HG03378 (cell line): ENCODE results near the gene NT5C3B.
"Not testable (repeated sequence)": the region's sequence is repeated elsewhere in the genome, so short reads cannot be mapped to it uniquely, and the experiment has no call there.

Experiments used
- ATAC-seq: cut with Tn5 transposase; IDR thresholded peaks from one replicate; pipeline ENCODE4 v1.9.1; 2021; ENCODE audit warnings: mild to moderate bottlenecking, moderate library complexity; ENCODE audit not compliant: unreplicated experiment

The NT5C3B gene

GRCh38 chr17:41835800-41836549, at the start of gene NT5C3B:
Gene NT5C3B (minus strand): TSS chr17:41836232. CDS start chr17:41836193, 39 bp downstream.
- no peak for ATAC-seq

- ATAC-seq, result no peak
These were observed 49.7 kb upstream of the NT5C3B start for GRCh38 chr17:41885733-41886132.

GRCh38 chr17:41882756-41883155, 46.7 kb upstream of the NT5C3B start:
- no peak for ATAC-seq

DNA sequence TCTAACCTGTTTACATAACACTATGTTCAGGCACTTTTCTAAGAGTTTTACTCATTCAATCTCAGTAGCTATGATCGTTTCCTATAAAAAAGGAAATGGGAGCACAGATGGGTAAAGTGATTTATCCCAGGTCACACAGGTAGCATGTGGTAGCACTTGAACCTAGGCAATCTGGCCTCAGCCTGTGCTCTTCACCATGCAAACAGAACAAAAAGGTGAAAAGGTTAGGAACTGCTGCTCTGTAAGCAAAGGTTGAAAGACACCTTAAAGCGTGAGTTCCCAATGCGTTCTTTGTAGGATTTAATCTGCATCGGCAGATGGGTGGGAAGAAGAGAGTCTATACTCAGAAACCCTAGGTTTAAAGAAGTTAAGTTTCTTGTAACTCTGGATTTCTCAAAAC, 44.1 kb upstream of the NT5C3B start:
- no peak for ATAC-seq

DNA sequence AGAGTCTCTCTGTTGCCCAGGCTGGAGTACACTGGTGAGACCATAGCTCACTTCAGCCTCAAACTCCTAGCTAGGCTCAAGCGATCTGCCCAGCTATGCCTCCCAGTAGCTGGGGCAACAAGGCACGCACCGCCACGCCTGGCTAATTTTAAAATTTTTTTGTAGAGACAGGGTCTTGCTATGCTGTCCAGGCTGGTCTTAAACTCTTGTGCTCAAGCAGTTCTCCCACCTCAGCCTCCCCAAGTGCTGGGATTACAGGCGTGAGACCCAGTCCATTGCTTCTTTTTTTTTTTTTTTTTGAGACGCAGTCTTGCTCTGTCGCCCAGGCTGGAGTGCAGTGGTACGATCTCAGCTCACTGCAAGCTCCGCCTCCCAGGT, 38.2 kb upstream of the NT5C3B start:
- not testable (repeated sequence) for ATAC-seq

DNA sequence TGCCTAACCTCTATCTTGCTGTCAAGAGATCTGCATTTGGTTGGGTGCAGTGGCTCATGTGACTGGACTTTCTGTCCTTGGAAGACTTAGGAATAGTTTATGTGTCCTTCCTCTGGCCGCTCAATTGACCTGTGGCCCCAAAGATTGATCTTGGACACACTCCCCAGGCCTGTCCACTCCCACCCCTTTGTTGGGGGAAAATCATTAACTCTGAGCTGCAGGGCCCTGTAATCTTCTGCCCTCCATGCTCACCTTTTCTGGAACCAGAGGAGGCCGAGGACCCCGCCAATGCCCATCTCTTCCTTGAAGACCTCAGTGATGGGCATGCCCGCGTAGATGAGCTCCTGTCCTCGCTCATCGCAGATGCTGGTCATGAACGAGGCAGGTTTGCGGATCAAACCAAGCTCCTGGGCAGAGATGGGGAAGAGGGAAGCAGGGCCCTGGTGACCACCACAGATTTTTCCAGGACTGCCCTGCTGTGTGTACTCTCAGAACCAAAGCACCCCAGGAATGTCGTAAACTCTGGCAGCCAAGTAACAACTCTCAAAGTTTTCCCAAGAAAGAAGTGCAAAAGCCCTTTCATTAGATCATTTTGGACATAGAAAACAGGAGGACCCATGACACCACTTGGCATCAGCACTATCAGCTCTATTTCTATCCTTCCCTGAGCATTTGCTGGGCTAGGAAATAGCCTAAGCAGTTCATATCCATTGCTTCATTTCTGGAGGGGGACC, 37.7 kb upstream of the NT5C3B start:
- no peak for ATAC-seq

DNA sequence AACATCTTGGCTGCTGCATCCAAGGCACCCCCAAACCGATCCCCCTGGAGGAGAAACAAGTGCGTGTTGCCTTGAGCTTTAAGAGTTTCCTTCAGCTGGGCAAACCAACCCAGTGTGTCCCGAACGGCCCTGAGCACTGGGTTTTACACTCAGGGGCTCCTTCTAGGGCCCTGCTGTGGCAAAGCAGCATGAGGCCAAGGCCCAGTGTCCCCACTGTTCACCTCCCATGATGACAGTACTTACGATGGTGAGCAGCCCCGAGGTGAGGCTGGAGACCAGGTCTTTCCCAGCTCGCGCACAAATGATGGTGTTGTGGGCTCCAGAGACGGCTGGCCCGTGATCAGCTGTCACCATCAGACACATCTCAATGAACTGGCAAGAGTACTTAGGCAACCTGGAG, 35.8 kb upstream of the NT5C3B start:
- ATAC-seq, result no peak

GRCh38 chr17:41870627-41871026, 34.6 kb upstream of the NT5C3B start:
- ATAC-seq, result no peak

DNA sequence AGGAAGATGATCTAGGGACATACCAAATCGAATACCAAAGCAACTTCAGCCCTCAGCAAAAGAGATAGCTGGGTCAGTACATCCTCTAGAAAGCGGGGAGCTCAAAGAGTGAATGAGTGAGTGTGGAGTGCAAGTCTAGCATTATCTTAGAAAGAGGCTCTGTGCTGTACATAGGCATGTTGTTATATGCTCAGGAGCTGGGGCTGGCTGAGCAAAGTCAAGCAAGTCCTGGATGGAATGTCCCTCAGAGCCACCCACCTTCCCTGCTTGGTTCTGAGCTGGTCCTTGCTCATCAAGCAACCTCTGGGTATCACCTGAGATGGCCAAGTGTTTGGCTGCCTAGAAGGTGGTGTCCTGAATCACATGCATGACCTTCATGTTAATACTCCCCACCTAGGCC, 34.1 kb upstream of the NT5C3B start:
- ATAC-seq, result no peak

DNA sequence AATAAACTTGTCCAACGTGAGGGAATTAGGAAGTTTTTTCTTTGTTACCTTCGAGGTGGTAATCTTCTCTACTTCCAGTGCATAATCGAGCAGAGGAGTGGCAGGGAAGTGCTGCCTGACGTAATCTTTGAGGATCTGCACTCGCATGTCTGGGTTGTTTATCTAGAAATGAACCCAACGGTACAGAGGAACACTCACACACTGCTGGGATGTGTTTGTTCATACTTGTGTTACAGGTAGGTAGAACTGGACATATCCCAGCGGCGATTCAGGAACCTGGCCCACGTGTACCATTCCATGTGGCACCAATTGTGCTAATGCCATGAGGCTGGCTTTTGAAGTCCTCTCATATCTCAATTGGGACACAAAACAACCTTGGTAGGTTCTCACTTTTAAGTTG, 33.4 kb upstream of the NT5C3B start:
- no peak for ATAC-seq

GRCh38 chr17:41868568-41868967, 32.5 kb upstream of the NT5C3B start:
- no peak for ATAC-seq

GRCh38 chr17:41865596-41865893, 29.5 kb upstream of the NT5C3B start:
- no peak for ATAC-seq

DNA sequence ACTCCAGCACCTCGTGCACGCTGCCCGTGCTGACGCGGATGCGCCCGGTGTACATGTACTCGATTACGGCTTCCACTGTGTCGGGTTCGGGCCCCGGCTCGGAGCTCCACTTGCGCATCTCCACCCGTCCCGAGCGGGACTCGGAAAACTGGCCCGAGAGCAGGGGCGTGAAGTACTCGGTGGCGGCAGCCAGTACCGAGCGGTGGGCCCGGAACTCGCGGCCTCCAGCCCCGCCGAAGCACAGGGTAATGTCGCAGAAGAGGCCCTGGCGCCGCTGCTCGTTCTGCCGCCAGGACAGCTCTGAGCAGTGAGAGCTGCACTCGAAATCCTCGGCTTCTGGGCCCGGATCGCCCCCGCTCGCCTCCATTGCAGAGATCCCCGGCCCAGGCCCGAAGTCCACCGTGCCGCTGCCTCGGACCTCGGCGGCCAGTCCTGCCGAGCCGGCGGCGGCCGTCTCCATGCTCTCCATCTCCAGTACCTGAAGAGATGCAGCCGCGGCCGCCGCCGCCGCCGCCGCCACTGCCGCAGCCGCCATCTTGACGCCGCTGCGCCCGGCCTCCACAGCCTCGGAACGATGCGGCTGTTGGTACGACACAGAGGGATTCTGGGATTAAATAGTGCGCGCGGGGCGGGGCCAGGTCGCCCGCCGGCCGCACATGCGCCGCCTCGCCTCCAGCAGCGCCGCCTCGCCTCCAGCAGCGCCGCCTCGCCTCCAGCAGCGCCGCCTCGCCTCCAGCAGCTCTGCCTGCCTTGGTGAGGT, 29.0 kb upstream of the NT5C3B start, which contains the start of gene KLHL11:
KLHL11 (minus strand) TSS at position 588 of the 760 bp plus-strand sequence; CDS start at position 535, 53 bp downstream.
- ATAC-seq, result peak; percentile 72

- ATAC-seq, result no peak
These were observed 28.4 kb upstream of the NT5C3B start for GRCh38 chr17:41864498-41864835.

GRCh38 chr17:41863074-41863848, 27.2 kb upstream of the NT5C3B start:
- no peak for ATAC-seq

DNA sequence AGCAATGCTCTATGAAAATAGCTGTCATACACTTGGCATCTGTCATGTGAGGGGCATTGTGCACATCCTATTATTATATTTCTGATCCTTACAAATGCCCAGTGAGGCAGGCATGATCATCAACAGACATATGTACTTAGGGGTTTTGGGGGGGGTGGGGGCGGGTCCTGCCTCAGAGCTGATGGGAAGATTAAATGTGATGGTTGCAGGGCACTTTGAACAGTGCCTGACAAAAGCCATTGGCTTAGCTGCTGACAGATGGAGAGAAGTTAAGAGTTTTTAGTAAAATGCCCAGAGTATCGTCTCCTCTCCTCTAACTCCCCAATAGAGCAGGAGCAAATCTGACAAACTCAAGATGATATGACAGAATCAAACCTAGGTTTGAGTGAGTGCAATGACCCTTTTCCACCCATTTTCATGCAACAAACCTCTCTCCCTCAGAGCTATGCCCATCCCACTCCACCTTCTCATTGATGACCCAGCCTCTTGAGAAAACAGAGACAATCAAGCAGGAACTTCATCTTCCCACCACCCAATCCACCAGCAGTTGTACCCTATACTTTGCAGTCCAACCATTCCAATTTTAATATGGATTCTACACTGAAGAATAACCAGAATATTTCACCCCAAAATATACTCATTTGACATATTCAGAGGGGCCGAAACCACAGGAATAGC, 24.4 kb upstream of the NT5C3B start:
- no peak for ATAC-seq

DNA sequence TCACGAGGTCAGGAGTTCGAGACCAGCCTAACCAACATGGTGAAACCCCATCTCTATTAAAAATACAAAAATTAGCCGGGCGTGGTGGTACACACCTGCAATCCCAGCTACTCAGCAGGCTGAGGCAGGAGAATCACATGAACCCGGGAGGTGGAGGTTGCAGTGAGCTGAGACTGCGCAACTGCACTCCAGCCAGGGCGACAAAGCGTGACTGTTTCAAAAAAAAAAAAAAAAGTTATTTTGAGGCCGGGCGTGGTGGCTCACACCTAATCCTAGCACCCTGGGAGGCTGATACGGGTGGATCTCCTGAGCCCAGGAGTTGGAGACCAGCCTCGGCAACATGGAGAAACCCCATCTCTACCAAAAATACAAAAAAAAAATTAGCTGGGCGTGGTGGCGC, 15.3 kb upstream of the NT5C3B start:
- ATAC-seq, result not testable (repeated sequence)

DNA sequence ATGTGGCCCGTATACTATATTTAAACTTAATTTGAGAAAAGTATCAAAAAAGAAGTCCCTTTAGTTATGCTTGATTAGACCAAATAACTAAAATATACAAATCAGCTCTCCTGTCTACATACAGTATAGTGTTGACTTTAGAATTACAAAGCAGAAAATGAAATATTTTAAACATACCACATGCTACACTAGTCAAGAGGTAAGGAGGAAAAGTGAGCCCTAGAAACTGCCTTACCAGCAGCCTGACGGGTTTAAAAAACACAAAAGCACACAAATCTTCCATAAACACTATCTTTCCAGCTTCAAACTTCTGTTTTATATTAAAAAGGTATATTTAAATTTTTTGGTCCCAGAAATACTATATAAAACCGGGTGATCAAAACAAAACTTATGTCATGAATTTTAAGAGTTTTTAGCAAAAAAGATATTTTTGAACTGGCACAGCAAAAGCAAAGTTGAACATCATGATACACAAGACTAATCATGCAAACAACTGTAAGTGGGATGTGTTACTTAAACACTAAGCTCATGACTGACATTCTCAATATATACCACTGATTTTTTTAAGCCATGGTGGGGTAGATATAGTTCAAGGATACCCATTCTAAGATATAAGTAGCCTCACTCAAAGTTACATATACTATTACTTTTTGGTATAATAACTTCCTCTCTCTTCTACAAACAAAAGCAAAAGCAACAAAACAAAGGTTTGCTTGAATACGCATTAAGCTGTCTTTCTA, 13.4 kb upstream of the NT5C3B start:
- no peak for ATAC-seq

DNA sequence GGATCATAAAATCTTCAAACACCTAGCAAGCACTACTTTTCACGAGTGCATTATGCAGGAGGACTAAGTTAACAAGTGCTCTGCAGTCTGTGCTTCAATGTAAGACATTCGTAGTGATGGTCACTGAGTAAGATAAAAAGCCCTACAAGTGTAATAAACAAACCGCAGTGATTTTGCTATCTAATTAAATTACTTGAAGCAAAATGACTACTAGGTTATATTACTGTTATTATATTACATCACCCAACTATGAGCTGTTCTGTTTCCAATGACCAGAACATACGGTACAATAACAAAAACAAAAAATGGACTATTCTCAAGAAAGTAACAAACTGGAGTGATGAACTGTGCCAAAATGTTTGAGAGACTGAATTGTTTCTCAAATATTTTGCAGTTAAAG, 12.8 kb upstream of the NT5C3B start:
- no peak for ATAC-seq

- ATAC-seq, result no peak
These were observed 8.9 kb upstream of the NT5C3B start for GRCh38 chr17:41844971-41845370.
